ENCODE measurements around the gene MEIOSIN.
"Not testable (repeated sequence)": the region's sequence is repeated elsewhere in the genome, so short reads cannot be mapped to it uniquely, and the experiment has no call there.

MEIOSIN gene, protein sequence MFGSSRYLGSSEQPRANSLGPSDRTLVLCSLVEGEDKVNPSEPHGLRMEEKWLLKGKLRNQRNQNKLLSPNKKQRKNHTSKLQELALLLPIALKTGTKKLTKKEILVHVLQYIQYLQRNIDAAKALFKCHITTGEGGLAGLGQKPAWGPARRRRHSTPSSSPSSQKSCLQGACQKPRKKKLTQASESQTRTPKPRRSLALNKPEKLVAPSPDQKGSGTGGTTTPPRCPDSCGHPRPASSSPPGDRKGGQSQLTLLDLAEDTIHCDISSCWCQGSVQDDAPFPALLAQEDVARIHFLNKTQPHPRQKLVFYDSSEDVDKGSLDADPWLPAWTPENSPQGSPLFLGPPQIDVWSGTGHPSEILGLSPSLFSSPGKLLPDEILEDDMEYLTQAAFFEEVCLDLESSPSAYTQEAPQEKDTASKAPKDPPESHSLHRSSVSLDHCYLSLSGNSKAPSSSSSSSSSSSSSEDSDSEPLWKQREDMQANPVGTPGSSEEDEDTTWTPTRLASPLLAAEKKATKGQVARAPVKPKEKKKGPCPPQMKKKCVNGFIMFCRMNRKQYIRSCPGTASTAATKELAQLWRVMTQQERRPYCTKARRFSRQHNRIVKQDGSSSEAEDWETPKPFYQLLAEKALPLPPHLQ

DNA sequence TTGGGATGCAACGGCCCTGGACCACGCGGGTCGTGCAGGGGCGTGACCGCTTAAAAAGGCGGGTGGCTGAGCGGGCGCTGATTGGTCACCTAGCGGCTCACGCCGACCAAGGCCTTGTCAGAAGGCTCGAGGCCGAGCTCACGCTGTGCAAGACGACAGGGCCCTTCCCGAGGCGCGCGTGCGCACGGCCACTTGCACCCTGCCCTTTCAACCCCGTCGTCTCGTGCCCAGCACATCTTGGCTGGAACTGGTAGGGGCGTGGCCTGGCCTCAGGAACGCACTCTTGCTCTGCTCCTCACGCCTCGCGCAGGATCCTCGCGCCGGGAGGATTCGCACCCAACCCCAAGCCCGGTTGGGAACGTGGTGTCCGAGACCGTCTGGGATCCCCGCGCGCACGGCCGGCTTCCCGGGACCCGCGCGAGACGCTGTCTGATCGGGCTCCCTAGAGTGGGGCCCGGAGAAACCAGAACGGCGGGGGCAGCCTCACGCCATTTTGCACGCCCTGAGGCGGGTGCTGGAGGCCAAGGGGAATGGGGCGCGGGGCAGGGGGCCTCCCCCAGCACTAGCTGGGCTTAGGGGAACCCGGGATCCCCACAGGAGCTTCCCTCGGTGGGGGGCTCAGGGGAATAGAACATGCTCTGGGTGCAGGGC lies at the start of gene MEIOSIN:
Gene MEIOSIN (plus strand): TSS at position 280 of the 651 bp plus-strand sequence. CDS start 1,938 bp downstream, outside the sequence.
- H4K20me1 ChIP-seq = peaks cover 18% of the 10 kb centered on the region; the same call in 1 of the 2 replicates
- H3K9ac ChIP-seq = no peak within 1 kb of the TSS
- H3K27me3 ChIP-seq = no peaks in the 10 kb centered on the region
- H3K4me2 ChIP-seq = no peak within 1 kb of the TSS
- no peak within 1 kb of the TSS for H3K27ac ChIP-seq
- no peak for TF ChIP-seq Cebpa-rat (IDR thresholded peaks at IDR 0.05)
- no peaks in the 10 kb centered on the region for H3K36me3 ChIP-seq
- H3K9me3 ChIP-seq = no peaks in the 10 kb centered on the region
- H3K4me3 ChIP-seq = no peak within 1 kb of the TSS
- H3K4me1 ChIP-seq = peaks cover 27% of the 10 kb centered on the region

DNA sequence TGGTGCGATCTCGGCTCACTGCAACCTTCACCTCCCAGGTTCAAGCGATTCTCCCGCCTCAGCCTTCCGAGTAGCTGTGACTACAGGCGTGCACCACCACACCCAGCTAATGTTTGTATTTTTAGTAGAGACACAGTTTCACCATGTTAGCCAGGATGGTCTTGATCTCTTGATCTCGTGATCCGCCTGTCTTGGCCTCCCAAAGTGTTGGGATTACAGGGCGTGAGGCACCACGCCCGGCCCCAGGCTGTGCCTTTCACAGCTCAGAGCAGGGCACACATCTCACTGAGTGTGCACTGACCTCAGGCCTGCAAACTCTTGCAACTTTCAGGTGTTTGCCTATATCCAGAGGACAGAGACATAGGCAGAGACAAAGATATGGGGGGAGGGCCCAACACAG lies 48.2 kb upstream of the MEIOSIN start:
- H4K20me1 ChIP-seq = peaks cover 58% of the 10 kb centered on the region
- H3K36me3 ChIP-seq = peaks cover 71% of the 10 kb centered on the region
- H3K9ac ChIP-seq, H3K27ac ChIP-seq, H3K4me3 ChIP-seq, H3K4me2 ChIP-seq, H3K27me3 ChIP-seq, H3K9me3 ChIP-seq: not testable (repeated sequence)
- peaks cover 14% of the 10 kb centered on the region for H3K4me1 ChIP-seq

DNA sequence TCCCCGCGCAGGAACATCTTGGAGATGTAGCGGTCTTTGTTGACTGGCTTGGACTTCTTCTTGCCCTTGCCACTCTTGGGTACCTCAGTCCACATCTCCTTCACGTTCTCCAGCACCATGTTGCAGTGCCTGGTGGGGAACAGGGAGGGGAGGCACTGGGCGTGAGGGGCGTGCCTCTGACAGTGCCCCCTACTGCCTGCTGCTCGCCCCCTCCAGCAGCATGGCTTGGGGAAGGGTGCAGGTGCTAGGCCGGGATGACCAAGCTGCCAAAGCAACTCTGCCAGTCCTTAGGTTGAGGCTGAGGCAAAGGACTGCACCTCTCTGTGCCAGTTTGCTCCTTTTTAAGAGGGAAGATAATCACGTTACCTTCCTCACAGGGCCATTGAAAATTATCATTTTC lies 45.6 kb upstream of the MEIOSIN start:
- H4K20me1 ChIP-seq = peaks cover 73% of the 10 kb centered on the region
- no peak for TF ChIP-seq Cebpa-rat (IDR thresholded peaks at IDR 0.05)
- peaks cover 11% of the 10 kb centered on the region for H3K4me1 ChIP-seq
- H3K4me3 ChIP-seq = no peak overlapping the region
- H3K9ac ChIP-seq = no peak overlapping the region
- H3K27me3 ChIP-seq = no peaks in the 10 kb centered on the region
- H3K9me3 ChIP-seq = no peaks in the 10 kb centered on the region
- H3K4me2 ChIP-seq = no peak overlapping the region
- peaks cover 71% of the 10 kb centered on the region for H3K36me3 ChIP-seq
- no peak overlapping the region for H3K27ac ChIP-seq

GRCh38 chr19:45691516-45692186 lies 41.6 kb upstream of the MEIOSIN start, which contains the start of gene SNRPD2:
Gene SNRPD2 (minus strand): TSS chr19:45691953. CDS start chr19:45691888, 65 bp downstream.
- peak within 1 kb of the TSS; percentile 92 for H3K4me2 ChIP-seq
- H3K9ac ChIP-seq = peak within 1 kb of the TSS; percentile 94
- H3K27me3 ChIP-seq = no peaks in the 10 kb centered on the region
- H3K27ac ChIP-seq = peak within 1 kb of the TSS; percentile 87
- no peaks in the 10 kb centered on the region for H3K9me3 ChIP-seq
- peak within 1 kb of the TSS; percentile 89 for H3K4me3 ChIP-seq
- peaks cover 20% of the 10 kb centered on the region for H3K4me1 ChIP-seq
- peaks cover 46% of the 10 kb centered on the region for H4K20me1 ChIP-seq
- peaks cover 53% of the 10 kb centered on the region for H3K36me3 ChIP-seq
- TF ChIP-seq Cebpa-rat (IDR thresholded peaks at IDR 0.05) = no peak

- Histone ChIP-seq H3K4me2 (peak within 1 kb of the TSS; percentile 92), H4K20me1 (peaks cover 39% of the 10 kb centered on the region), H3K9ac (peak within 1 kb of the TSS; percentile 94), H3K27me3 (no peaks in the 10 kb centered on the region), H3K4me1 (peaks cover 22% of the 10 kb centered on the region), H3K9me3 (no peaks in the 10 kb centered on the region), H3K36me3 (peaks cover 50% of the 10 kb centered on the region), H3K4me3 (peak within 1 kb of the TSS; percentile 89), H3K27ac (peak within 1 kb of the TSS; percentile 87)
- no peak for TF ChIP-seq Cebpa-rat (IDR thresholded peaks at IDR 0.05)
Measured at GRCh38 chr19:45692187-45693105, 40.8 kb upstream of the MEIOSIN start, which contains the start of gene QPCTL. Gene QPCTL (plus strand): TSS chr19:45692666. CDS start chr19:45692704, 38 bp downstream.

DNA sequence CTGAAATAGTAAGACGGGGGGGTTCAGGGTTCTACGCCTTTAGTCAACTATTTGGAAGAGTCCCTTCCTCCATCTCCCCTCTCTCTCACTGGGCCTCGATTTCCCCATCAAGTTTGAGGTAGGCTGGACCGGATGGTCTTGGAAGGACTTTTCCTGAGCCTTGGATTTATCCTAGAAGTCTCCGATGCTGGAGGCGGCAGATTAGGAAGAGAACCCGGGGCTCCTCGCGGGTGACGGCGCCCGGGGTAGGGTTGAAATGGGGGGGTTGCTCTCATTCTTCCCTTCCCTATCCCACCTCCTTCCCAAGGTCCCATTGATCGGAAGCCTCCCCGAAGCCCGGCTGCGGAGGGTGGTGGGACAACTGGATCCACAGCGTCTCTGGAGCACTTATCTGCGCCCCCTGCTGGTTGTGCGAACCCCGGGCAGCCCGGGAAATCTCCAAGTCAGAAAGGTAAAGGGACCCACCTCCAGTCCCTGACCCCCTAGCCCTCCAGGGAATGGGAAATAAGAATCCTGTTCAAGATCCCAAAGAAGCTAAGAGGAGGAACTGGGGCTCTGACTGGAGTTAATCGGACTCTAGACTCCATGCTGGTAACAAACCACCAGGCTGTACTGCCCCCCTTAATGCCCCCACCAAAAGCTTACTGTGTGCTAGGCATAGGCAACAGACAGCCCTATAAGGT lies 40.0 kb upstream of the MEIOSIN start:
- Histone ChIP-seq H3K36me3 (peaks cover 48% of the 10 kb centered on the region), H3K27me3 (no peaks in the 10 kb centered on the region), H3K4me1 (peaks cover 30% of the 10 kb centered on the region), H3K9me3 (no peaks in the 10 kb centered on the region), H3K27ac (peak overlapping the region; percentile 84), H3K9ac (peak overlapping the region; percentile 82), H3K4me2 (peak overlapping the region; percentile 84), H4K20me1 (peaks cover 31% of the 10 kb centered on the region), H3K4me3 (peak overlapping the region; percentile 89)
- TF ChIP-seq Cebpa-rat (IDR thresholded peaks at IDR 0.05) = no peak

DNA sequence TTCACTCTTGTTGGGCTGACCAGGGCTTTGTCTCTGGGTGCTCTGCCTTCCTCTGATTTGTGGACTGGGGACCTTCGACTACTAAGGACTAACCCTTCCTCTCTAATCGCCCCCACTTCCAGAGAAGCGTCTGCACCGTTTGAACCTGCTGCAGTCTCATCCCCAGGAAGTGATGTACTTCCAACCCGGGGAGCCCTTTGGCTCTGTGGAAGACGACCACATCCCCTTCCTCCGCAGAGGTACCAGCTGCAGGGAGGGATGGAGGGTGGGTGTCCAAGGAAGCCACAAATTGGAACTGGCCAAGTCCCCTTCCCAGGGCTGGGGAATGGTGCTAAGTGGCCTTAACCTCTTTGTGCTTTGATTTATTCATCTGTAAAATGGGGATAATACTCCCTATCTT lies 31.6 kb upstream of the MEIOSIN start:
- Histone ChIP-seq H3K4me2 (no peak overlapping the region), H3K9me3 (no peaks in the 10 kb centered on the region), H3K27ac (no peak overlapping the region), H3K36me3 (peaks cover 68% of the 10 kb centered on the region), H3K27me3 (no peaks in the 10 kb centered on the region), H4K20me1 (no peaks in the 10 kb centered on the region), H3K4me3 (no peak overlapping the region), H3K4me1 (peaks cover 23% of the 10 kb centered on the region), H3K9ac (no peak overlapping the region)
- no peak for TF ChIP-seq Cebpa-rat (IDR thresholded peaks at IDR 0.05)

- Histone ChIP-seq H3K4me2 (no peak overlapping the region), H3K27ac (no peak overlapping the region)
- no peak for TF ChIP-seq Cebpa-rat (IDR thresholded peaks at IDR 0.05)
Measured at GRCh38 chr19:45705115-45705514, 28.1 kb upstream of the MEIOSIN start.

More at GRCh38 chr19:45705115-45705514, 28.1 kb upstream of the MEIOSIN start:
- Histone ChIP-seq H4K20me1 (no peaks in the 10 kb centered on the region; the same call in 1 of the 2 replicates), H3K36me3 (peaks cover 57% of the 10 kb centered on the region), H3K4me1 (peaks cover 23% of the 10 kb centered on the region), H3K27me3 (no peaks in the 10 kb centered on the region), H3K9ac (no peak overlapping the region), H3K4me3 (no peak overlapping the region), H3K9me3 (no peaks in the 10 kb centered on the region)
